K562 (cell line): ENCODE results near the gene CDHR1. TPM values are rescaled to one million over a fixed set of nuclear protein-coding genes. Genes with fewer than 3 reads are reported as not detected.

ENCODE experiments used
- BACH1 ChIP-seq: fragments of 200-800 bp; sonication (Bioruptor generic); IDR thresholded peaks from 2 replicates; pipeline ENCODE4 v1.6.1; 2016; ENCODE audit warnings: missing genetic modification characterization, missing compliant biosample characterization
- CAMTA2 ChIP-seq: fragments of 250-450 bp; sonication (Bioruptor Pico); conservative IDR thresholded peaks from 2 replicates; pipeline ENCODE4 v1.5.1; 2022
- CEBPB ChIP-seq: fragments of 450-650 bp; IDR thresholded peaks from 2 replicates; pipeline ENCODE4 v1.6.1; 2016; ENCODE audit warnings: missing genetic modification characterization, missing compliant biosample characterization
- DACH1 ChIP-seq: fragments of 450-650 bp; IDR thresholded peaks from 2 replicates; pipeline ENCODE4 v1.6.1; 2018; ENCODE audit not compliant: partially characterized antibody
- POLR2AphosphoS5 ChIP-seq: IDR thresholded peaks from 2 replicates; pipeline ENCODE4 v1.6.1; 2011; ENCODE audit warnings: mild to moderate bottlenecking, low read depth, low read length, moderate library complexity; ENCODE audit not compliant: control insufficient read depth, insufficient read depth
- SMAD1 ChIP-seq: fragments of 150-350 bp; IDR thresholded peaks from 2 replicates; pipeline ENCODE4 v1.6.1; 2014; ENCODE audit warnings: low read length, low read depth; ENCODE audit not compliant: partially characterized antibody
- TEAD1 ChIP-seq, 2 experiments: fragments of 450-650 bp in 1 of 2; sonication (generic) in 1 of 2; formaldehyde crosslinking; IDR thresholded peaks; 2 replicates each; pipeline versions ENCODE4 v1.4.0 to v1.8.0; 2020 to 2022; ENCODE audit warnings: mild to moderate bottlenecking in 2 of 2, missing genetic modification reagents in 1 of 2
- WHSC1 ChIP-seq: IDR thresholded peaks from one replicate; pipeline ENCODE4 v1.6.1; 2012; ENCODE audit warnings: low read length, control low read depth, inconsistent platforms
- ZNF140 ChIP-seq: fragments of 250-450 bp; sonication (Bioruptor Pico); IDR thresholded peaks from 2 replicates; pipeline ENCODE4 v1.8.0; 2021; ENCODE audit warnings: moderate library complexity, mild to moderate bottlenecking, inconsistent platforms
- ZNF57 ChIP-seq: fragments of 450-650 bp; formaldehyde crosslinking; IDR thresholded peaks from 2 replicates; pipeline ENCODE4 v1.4.0; 2020; ENCODE audit warnings: mild to moderate bottlenecking, moderate library complexity
- ZNF77 ChIP-seq: fragments of 250-450 bp; sonication (Bioruptor Pico); IDR thresholded peaks from 2 replicates; pipeline ENCODE4 v1.5.0; 2020
- polyA plus RNA-seq, 8 experiments: library from polyadenylated mRNA; depleted of rRNA in 4 of 8; stranded (reverse) in 5 of 8; unstranded in 3 of 8; fragments of >200 nt; fragmentation: Nextera tagmentation in 2 of 8; fragmentation: Illumina TruSeq in 1 of 8; extraction: Ambion mirVana in 2 of 8; extraction: Trizol in 1 of 8; gene quantifications; 2 replicates each; pipeline versions ENCODE4 v1.2.1 to v1.2.3, GENCODE V29; 2011 to 2014; ENCODE audit warnings: inconsistent platforms in 1 of 8, missing spikeins in 1 of 8
- total RNA-seq, 7 experiments: library from RNA; depleted of rRNA in 6 of 7; stranded (reverse); fragments of >200 nt in 6 of 7; fragmentation: Illumina TruSeq in 2 of 7; extraction: Trizol in 2 of 7; gene quantifications; 2 replicates each; pipeline versions ENCODE4 v1.2.1 to v1.2.3, GENCODE V29; 2011 to 2021; ENCODE audit warnings: low replicate concordance in 1 of 7
- TF ChIP-seq, protein P1 (sequence below): fragments of 450-650 bp; IDR thresholded peaks from 2 replicates; pipeline ENCODE4 v1.6.1; 2016; ENCODE audit warnings: antibody characterized with exemption
- TF ChIP-seq, protein P2 (sequence below): sonication (generic); formaldehyde crosslinking; IDR thresholded peaks from 2 replicates; pipeline ENCODE4 v1.8.1; 2023; ENCODE audit warnings: mild to moderate bottlenecking, missing genetic modification reagents
- TF ChIP-seq, protein P3 (sequence below), 2 experiments: fragments of 450-650 bp; IDR thresholded peaks; 2 replicates each; pipeline ENCODE4 v1.6.1; 2018; ENCODE audit warnings: mild to moderate bottlenecking in 2 of 2, low read depth in 1 of 2; ENCODE audit not compliant: partially characterized antibody in 2 of 2
- TF ChIP-seq, protein P4 (sequence below): fragments of 450-650 bp; formaldehyde crosslinking; conservative IDR thresholded peaks from 2 replicates; pipeline ENCODE4 v1.4.0; 2022; ENCODE audit warnings: mild to moderate bottlenecking, missing genetic modification characterization
- TF ChIP-seq, protein P5 (sequence below): fragments of 450-650 bp; formaldehyde crosslinking; IDR thresholded peaks from 2 replicates; pipeline ENCODE4 v1.4.0; 2020; ENCODE audit warnings: mild to moderate bottlenecking, moderate library complexity
- TF ChIP-seq, protein P6 (sequence below): sonication (generic); formaldehyde crosslinking; IDR thresholded peaks from 2 replicates; pipeline ENCODE4 v1.9.0; 2022; ENCODE audit warnings: mild to moderate bottlenecking, missing genetic modification reagents

CDHR1 gene
- total and polyA plus RNA-seq, 9 of the 15 experiments (the other 6 are each of a cell fraction or from before 2014, with no cell fraction given) = 0.03 to 0.99 (median 0.20) TPM

DNA sequence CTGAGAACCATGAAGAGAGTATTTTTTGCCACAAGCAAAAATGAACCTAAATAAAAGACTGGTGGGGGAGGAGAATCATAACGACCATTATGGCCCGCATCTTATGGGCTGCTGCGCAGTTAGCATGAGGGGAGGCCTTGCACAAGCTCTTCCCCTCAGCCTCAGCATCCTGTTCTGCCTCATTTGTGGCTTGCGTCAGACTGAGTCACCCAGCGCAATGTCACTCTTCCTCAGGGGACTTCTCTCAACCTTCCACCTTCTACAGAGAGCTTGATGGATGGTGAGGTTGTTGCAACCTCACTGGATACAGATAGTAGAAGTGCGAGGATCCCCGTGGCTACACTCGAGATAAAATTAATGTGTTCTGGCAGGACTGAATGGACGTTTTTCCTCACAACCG is 37.6 kb upstream of the CDHR1 start (continued):
- TF ChIP-seq, protein P1, sequence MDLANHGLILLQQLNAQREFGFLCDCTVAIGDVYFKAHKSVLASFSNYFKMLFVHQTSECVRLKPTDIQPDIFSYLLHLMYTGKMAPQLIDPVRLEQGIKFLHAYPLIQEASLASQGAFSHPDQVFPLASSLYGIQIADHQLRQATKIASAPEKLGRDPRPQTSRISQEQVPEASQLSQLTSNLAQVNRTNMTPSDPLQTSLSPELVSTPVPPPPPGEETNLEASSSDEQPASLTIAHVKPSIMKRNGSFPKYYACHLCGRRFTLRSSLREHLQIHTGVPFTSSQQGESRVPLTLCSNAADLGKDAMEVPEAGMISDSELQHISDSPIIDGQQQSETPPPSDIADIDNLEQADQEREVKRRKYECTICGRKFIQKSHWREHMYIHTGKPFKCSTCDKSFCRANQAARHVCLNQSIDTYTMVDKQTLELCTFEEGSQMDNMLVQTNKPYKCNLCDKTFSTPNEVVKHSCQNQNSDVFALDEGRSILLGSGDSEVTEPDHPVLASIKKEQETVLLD = no peak
- no peak for TF ChIP-seq ZNF140 (CRISPR knock-in tag)
- TF ChIP-seq, protein P2, sequence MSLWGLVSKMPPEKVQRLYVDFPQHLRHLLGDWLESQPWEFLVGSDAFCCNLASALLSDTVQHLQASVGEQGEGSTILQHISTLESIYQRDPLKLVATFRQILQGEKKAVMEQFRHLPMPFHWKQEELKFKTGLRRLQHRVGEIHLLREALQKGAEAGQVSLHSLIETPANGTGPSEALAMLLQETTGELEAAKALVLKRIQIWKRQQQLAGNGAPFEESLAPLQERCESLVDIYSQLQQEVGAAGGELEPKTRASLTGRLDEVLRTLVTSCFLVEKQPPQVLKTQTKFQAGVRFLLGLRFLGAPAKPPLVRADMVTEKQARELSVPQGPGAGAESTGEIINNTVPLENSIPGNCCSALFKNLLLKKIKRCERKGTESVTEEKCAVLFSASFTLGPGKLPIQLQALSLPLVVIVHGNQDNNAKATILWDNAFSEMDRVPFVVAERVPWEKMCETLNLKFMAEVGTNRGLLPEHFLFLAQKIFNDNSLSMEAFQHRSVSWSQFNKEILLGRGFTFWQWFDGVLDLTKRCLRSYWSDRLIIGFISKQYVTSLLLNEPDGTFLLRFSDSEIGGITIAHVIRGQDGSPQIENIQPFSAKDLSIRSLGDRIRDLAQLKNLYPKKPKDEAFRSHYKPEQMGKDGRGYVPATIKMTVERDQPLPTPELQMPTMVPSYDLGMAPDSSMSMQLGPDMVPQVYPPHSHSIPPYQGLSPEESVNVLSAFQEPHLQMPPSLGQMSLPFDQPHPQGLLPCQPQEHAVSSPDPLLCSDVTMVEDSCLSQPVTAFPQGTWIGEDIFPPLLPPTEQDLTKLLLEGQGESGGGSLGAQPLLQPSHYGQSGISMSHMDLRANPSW (CRISPR knock-in tag) = no peak
- no peak for TF ChIP-seq SMAD1
- TF ChIP-seq POLR2AphosphoS5 = peak; percentile 34; the same call in 1 of the 2 replicates
- no peak for TF ChIP-seq ZNF57 (CRISPR knock-in tag)
- TF ChIP-seq ZNF77 (CRISPR knock-in tag) = no peak
- TF ChIP-seq TEAD1 (CRISPR knock-in tag; IDR thresholded peaks at IDR 0.05) = no peak
- no peak for TF ChIP-seq WHSC1
- TF ChIP-seq, protein P3, sequence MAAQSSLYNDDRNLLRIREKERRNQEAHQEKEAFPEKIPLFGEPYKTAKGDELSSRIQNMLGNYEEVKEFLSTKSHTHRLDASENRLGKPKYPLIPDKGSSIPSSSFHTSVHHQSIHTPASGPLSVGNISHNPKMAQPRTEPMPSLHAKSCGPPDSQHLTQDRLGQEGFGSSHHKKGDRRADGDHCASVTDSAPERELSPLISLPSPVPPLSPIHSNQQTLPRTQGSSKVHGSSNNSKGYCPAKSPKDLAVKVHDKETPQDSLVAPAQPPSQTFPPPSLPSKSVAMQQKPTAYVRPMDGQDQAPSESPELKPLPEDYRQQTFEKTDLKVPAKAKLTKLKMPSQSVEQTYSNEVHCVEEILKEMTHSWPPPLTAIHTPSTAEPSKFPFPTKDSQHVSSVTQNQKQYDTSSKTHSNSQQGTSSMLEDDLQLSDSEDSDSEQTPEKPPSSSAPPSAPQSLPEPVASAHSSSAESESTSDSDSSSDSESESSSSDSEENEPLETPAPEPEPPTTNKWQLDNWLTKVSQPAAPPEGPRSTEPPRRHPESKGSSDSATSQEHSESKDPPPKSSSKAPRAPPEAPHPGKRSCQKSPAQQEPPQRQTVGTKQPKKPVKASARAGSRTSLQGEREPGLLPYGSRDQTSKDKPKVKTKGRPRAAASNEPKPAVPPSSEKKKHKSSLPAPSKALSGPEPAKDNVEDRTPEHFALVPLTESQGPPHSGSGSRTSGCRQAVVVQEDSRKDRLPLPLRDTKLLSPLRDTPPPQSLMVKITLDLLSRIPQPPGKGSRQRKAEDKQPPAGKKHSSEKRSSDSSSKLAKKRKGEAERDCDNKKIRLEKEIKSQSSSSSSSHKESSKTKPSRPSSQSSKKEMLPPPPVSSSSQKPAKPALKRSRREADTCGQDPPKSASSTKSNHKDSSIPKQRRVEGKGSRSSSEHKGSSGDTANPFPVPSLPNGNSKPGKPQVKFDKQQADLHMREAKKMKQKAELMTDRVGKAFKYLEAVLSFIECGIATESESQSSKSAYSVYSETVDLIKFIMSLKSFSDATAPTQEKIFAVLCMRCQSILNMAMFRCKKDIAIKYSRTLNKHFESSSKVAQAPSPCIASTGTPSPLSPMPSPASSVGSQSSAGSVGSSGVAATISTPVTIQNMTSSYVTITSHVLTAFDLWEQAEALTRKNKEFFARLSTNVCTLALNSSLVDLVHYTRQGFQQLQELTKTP (IDR thresholded peaks at IDR 0.05; ENCODE audit: low read depth in 1 of 2, partially characterized antibody in 2 of 2) = no peak
- TF ChIP-seq CEBPB (tag) = peak; percentile 89
- no peak for TF ChIP-seq CAMTA2 (CRISPR knock-in tag)
- TF ChIP-seq, protein P4, sequence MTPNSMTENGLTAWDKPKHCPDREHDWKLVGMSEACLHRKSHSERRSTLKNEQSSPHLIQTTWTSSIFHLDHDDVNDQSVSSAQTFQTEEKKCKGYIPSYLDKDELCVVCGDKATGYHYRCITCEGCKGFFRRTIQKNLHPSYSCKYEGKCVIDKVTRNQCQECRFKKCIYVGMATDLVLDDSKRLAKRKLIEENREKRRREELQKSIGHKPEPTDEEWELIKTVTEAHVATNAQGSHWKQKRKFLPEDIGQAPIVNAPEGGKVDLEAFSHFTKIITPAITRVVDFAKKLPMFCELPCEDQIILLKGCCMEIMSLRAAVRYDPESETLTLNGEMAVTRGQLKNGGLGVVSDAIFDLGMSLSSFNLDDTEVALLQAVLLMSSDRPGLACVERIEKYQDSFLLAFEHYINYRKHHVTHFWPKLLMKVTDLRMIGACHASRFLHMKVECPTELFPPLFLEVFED (CRISPR knock-in tag) = peak; percentile 57; the same call in 1 of the 2 replicates
- no peak for TF ChIP-seq BACH1
- TF ChIP-seq, protein P5, sequence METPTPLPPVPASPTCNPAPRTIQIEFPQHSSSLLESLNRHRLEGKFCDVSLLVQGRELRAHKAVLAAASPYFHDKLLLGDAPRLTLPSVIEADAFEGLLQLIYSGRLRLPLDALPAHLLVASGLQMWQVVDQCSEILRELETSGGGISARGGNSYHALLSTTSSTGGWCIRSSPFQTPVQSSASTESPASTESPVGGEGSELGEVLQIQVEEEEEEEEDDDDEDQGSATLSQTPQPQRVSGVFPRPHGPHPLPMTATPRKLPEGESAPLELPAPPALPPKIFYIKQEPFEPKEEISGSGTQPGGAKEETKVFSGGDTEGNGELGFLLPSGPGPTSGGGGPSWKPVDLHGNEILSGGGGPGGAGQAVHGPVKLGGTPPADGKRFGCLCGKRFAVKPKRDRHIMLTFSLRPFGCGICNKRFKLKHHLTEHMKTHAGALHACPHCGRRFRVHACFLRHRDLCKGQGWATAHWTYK = no peak
- TF ChIP-seq, protein P6, sequence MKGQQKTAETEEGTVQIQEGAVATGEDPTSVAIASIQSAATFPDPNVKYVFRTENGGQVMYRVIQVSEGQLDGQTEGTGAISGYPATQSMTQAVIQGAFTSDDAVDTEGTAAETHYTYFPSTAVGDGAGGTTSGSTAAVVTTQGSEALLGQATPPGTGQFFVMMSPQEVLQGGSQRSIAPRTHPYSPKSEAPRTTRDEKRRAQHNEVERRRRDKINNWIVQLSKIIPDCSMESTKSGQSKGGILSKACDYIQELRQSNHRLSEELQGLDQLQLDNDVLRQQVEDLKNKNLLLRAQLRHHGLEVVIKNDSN (CRISPR knock-in tag) = no peak
- no peak for TF ChIP-seq DACH1
